ENCODE results near the gene TRIM14.
"Not testable (repeated sequence)": the region's sequence is repeated elsewhere in the genome, so short reads cannot be mapped to it uniquely, and the experiment has no call there.

TRIM14 gene

GRCh38 chr9:98095401-98095800 is 23.6 kb downstream of the TRIM14 start:
- no peaks in the 10 kb centered on the region for H3K27me3 ChIP-seq (ENCODE audit: insufficient read depth, low read depth, severe bottlenecking)

GRCh38 chr9:98094851-98095250 is 24.2 kb downstream of the TRIM14 start:
- DNase-seq, result no peak
- no peak for TF ChIP-seq CTCF (IDR thresholded peaks at IDR 0.05; ENCODE audit: low read depth, low read length)
- Histone ChIP-seq H3K27ac (no peak overlapping the region), H3K36me3 (peaks cover 18% of the 10 kb centered on the region), H3K9me3 (ENCODE audit: severe bottlenecking) (no peaks in the 10 kb centered on the region), H3K4me3 (ENCODE audit: low read depth, low read length) (no peak overlapping the region), H3K27me3 (ENCODE audit: insufficient read depth, low read depth, severe bottlenecking) (no peaks in the 10 kb centered on the region)

More at GRCh38 chr9:98095401-98095800, 23.6 kb downstream of the TRIM14 start:
- no peak overlapping the region for H3K4me3 ChIP-seq (ENCODE audit: low read depth, low read length)
- peaks cover 18% of the 10 kb centered on the region for H3K36me3 ChIP-seq
- no peak for TF ChIP-seq CTCF (IDR thresholded peaks at IDR 0.05; ENCODE audit: low read depth, low read length)
- H3K9me3 ChIP-seq (ENCODE audit: severe bottlenecking), result no peaks in the 10 kb centered on the region
- no peak overlapping the region for H3K27ac ChIP-seq
- DNase-seq, result no peak

GRCh38 chr9:98094316-98094715 is 24.7 kb downstream of the TRIM14 start:
- H3K4me3 ChIP-seq (ENCODE audit: low read depth, low read length), result no peak overlapping the region
- H3K27me3 ChIP-seq (ENCODE audit: insufficient read depth, low read depth, severe bottlenecking), result no peaks in the 10 kb centered on the region
- TF ChIP-seq CTCF (IDR thresholded peaks at IDR 0.05; ENCODE audit: low read depth, low read length), result no peak
- H3K36me3 ChIP-seq, result peaks cover 18% of the 10 kb centered on the region
- H3K27ac ChIP-seq, result no peak overlapping the region
- no peak for DNase-seq
- no peaks in the 10 kb centered on the region for H3K9me3 ChIP-seq (ENCODE audit: severe bottlenecking)

GRCh38 chr9:98092613-98092931 is 26.4 kb downstream of the TRIM14 start:
- DNase-seq, result no peak
- no peaks in the 10 kb centered on the region for H3K27me3 ChIP-seq (ENCODE audit: insufficient read depth, low read depth, severe bottlenecking)
- peaks cover 5% of the 10 kb centered on the region for H3K36me3 ChIP-seq
- TF ChIP-seq CTCF (IDR thresholded peaks at IDR 0.05; ENCODE audit: low read depth, low read length), result no peak
- H3K9me3 ChIP-seq (ENCODE audit: severe bottlenecking), result no peaks in the 10 kb centered on the region
- H3K27ac ChIP-seq, result no peak overlapping the region
- H3K4me3 ChIP-seq (ENCODE audit: low read depth, low read length), result no peak overlapping the region

- no peaks in the 10 kb centered on the region for H3K9me3 ChIP-seq (ENCODE audit: severe bottlenecking)
- peak overlapping the region; percentile 38 for H3K27ac ChIP-seq
- peaks cover 7% of the 10 kb centered on the region for H3K36me3 ChIP-seq
- peak; percentile 76 for DNase-seq
- TF ChIP-seq CTCF (IDR thresholded peaks at IDR 0.05; ENCODE audit: low read depth, low read length), result no peak
- no peaks in the 10 kb centered on the region for H3K27me3 ChIP-seq (ENCODE audit: insufficient read depth, low read depth, severe bottlenecking)
- H3K4me3 ChIP-seq (ENCODE audit: low read depth, low read length), result peak overlapping the region; percentile 31
Observed at GRCh38 chr9:98091735-98092612, 27.0 kb downstream of the TRIM14 start.

GRCh38 chr9:98090674-98091073 is 28.3 kb downstream of the TRIM14 start:
- H3K27me3 ChIP-seq (ENCODE audit: insufficient read depth, low read depth, severe bottlenecking); H3K27ac ChIP-seq; DNase-seq; H3K4me3 ChIP-seq (ENCODE audit: low read depth, low read length); H3K9me3 ChIP-seq (ENCODE audit: severe bottlenecking): not testable (repeated sequence)
- peaks cover 14% of the 10 kb centered on the region for H3K36me3 ChIP-seq

Measured in WERI-Rb-1 (cell line).